ENCODE data around the gene DRAXIN. TPM values are rescaled to one million over a fixed set of nuclear protein-coding genes. Genes with fewer than 3 reads are reported as not detected.

DRAXIN gene
- total RNA-seq, 1 donor, result 0.31 TPM

GRCh38 chr1:11691928-11692711, 610 bp downstream of the DRAXIN start:
- H3K9me3 ChIP-seq (ENCODE audit: low read depth, low read length), result no peaks in the 10 kb centered on the region
- H3K27me3 ChIP-seq (ENCODE audit: insufficient read depth, low read length), result peaks cover 40% of the 10 kb centered on the region
- H3K4me1 ChIP-seq (ENCODE audit: insufficient read depth, low read length), result peaks cover 31% of the 10 kb centered on the region
- H3K4me3 ChIP-seq (ENCODE audit: low read length), result no peak overlapping the region

- peaks cover 40% of the 10 kb centered on the region for H3K27me3 ChIP-seq (ENCODE audit: insufficient read depth, low read length)
These were observed 1.6 kb downstream of the DRAXIN start for GRCh38 chr1:11693024-11693590.

DNA sequence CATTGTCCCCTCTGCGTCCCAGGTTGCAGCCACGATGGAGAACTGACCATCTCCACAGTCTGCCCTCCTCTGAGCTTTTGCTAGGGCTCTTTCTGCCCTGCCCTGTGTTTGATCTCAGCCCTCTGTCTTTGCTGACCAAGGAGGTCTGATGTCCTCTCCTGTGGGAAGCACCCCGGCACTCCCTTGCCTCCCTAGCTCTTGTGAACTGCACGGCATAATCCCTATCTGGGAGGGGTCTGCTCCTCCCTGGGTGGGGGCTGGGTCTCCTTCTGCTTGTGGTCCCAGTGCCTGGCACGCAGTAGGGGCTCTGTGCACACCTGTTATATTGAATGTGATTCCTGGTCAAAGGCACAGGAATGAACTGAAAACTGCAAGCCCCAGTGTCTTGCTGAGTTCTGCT, 2.4 kb downstream of the DRAXIN start:
- H3K27me3 ChIP-seq (ENCODE audit: insufficient read depth, low read length), result peaks cover 36% of the 10 kb centered on the region
- no peaks in the 10 kb centered on the region for H3K9me3 ChIP-seq (ENCODE audit: low read depth, low read length)
- H3K4me3 ChIP-seq (ENCODE audit: low read length), result no peak overlapping the region
- peaks cover 31% of the 10 kb centered on the region for H3K4me1 ChIP-seq (ENCODE audit: insufficient read depth, low read length)

More at GRCh38 chr1:11693024-11693590, 1.6 kb downstream of the DRAXIN start:
- Histone ChIP-seq H3K4me3 (ENCODE audit: low read length) (no peak overlapping the region), H3K9me3 (ENCODE audit: low read depth, low read length) (no peaks in the 10 kb centered on the region), H3K4me1 (ENCODE audit: insufficient read depth, low read length) (peaks cover 31% of the 10 kb centered on the region)

GRCh38 chr1:11695861-11696260, 4.4 kb downstream of the DRAXIN start:
- peaks cover 23% of the 10 kb centered on the region for H3K4me1 ChIP-seq (ENCODE audit: insufficient read depth, low read length)
- H3K27me3 ChIP-seq (ENCODE audit: insufficient read depth, low read length), result peaks cover 26% of the 10 kb centered on the region
- H3K9me3 ChIP-seq (ENCODE audit: low read depth, low read length), result no peaks in the 10 kb centered on the region
- H3K4me3 ChIP-seq (ENCODE audit: low read length), result no peak overlapping the region

DNA sequence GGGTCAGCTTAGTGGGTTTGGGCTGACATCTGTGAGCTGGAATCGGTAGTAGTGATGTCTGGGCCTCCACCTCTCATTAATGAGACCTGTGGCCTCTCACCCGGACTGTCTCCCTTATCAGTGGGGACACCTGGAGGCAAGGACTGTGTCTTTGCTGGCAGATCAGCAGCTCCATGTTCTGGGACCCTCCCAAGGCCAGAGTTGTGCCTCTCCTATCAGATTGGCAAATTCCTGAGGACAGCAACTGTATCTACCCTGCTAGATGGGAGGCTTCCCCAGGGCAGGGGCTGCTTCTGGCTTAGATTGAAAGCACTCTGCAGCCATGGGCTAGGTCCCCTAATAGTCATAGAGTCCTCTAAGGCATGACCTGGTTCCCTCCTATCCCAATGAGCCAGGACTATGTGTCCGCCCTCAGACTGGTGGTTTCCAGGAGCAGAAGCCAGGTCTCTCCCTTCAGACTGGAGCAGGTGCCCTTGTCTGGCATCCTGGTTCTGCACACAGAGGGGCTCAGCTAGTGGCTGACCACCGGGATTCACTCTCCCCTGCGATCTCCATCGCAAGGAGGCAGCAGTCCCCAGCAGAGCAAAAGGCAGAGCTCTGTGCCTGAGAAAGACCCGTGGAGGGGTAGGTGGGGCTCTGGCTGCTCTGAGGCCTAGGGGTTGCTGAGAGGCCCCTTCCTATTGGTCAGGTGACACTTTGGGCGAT, 5.8 kb downstream of the DRAXIN start:
- H3K9me3 ChIP-seq (ENCODE audit: low read depth, low read length), result no peaks in the 10 kb centered on the region
- H3K4me3 ChIP-seq (ENCODE audit: low read length), result no peak overlapping the region
- H3K27me3 ChIP-seq (ENCODE audit: insufficient read depth, low read length), result peaks cover 18% of the 10 kb centered on the region
- H3K4me1 ChIP-seq (ENCODE audit: insufficient read depth, low read length), result peaks cover 13% of the 10 kb centered on the region

DNA sequence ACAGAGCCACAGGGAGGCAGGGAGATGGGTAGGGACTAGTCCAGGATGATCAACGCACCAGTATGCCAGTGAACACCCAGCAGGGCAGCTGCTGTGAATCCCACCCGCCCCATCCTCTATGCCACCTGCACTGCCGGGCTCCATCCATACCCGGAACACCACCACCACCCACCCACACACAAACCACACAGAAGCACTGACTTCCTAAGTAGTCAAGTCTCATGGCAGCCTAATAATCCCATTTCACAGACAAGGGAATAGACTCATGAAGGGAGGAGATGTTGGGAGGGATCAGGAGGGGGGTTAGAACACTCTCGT, 6.3 kb downstream of the DRAXIN start:
- H3K9me3 ChIP-seq (ENCODE audit: low read depth, low read length), result no peaks in the 10 kb centered on the region
- H3K4me3 ChIP-seq (ENCODE audit: low read length), result no peak overlapping the region
- peaks cover 9% of the 10 kb centered on the region for H3K4me1 ChIP-seq (ENCODE audit: insufficient read depth, low read length)
- H3K27me3 ChIP-seq (ENCODE audit: insufficient read depth, low read length), result peaks cover 14% of the 10 kb centered on the region

DNA sequence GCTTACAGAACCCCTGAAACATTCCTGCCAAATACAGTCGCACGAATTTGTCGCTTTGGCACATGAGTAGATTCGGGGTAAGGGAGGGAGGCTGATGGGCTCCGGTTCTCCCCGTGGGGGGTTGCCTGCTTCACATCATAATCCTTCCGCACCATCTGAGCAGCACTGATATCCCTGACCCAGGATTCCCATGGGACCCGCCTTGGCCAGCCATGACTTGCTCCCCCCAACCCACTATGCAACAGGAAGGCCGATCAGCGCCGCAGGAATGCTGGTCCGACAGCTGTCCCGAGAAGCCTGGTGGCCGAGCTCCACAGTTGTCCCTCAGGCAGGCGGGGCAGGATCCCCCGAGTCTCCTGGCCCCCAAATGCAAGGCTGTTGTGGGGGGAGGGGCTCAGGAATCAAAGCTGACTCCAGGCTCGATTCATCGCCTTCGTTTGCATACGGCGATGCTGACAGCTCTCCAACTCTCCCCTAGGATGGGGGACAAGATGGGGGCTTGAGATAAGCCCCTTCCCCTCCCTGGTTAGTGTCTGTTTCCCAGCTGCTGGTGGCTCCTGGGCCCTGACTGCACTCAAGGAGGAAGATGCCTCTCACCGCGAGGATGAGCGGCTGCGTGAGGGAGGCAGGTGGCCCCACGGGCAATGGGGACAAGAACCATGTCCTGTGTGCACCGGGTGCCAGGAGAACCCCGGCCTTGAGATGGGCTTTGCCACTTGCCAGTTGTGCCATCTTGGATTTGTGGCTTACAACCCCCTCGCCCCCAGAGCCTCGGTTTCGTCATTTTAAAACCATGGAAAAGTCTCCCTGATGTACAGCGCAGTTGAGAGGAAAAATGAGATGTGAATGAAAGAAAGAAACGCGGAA, 9.3 kb downstream of the DRAXIN start:
- no peaks in the 10 kb centered on the region for H3K9me3 ChIP-seq (ENCODE audit: low read depth, low read length)
- H3K4me3 ChIP-seq (ENCODE audit: low read length), result no peak overlapping the region
- H3K27me3 ChIP-seq (ENCODE audit: insufficient read depth, low read length), result peaks cover 3% of the 10 kb centered on the region
- no peaks in the 10 kb centered on the region for H3K4me1 ChIP-seq (ENCODE audit: insufficient read depth, low read length)

- no peaks in the 10 kb centered on the region for H3K9me3 ChIP-seq (ENCODE audit: low read depth, low read length)
- H3K27me3 ChIP-seq (ENCODE audit: insufficient read depth, low read length), result peaks cover 3% of the 10 kb centered on the region
- H3K4me1 ChIP-seq (ENCODE audit: insufficient read depth, low read length), result no peaks in the 10 kb centered on the region
- no peak overlapping the region for H3K4me3 ChIP-seq (ENCODE audit: low read length)
These were observed 10.0 kb downstream of the DRAXIN start for GRCh38 chr1:11701551-11701961.

DNA sequence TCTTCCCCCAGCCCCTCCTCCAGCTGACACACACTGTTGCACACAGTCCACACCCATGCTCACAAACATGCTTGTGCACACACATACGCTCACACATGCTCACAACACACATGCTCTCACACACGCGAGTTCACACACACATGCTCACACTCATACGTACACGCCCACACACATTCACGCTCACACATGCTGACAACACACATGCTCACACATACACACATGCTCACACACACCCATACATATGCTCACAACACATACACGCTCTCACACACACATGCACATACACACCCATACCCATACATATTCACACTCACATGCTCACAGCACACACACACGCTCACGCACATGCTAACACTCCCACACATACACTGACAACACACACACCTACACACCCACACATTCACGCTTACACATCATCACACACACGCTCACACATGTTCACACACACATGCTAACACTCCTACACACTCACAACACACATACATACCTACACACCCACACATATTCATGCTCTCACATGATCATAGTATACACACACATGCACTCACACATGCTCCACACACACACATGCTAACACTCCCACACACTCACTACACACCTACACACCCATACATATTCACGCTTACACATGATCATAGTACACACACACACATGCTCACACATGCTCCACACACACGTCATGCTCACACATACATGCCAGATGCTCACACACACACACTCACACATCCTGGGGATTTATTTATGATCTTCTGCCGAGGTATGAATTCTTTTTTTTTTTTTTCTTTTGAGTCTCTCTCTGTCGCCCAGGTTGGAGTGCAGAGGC, 10.7 kb downstream of the DRAXIN start:
- H3K9me3 ChIP-seq (ENCODE audit: low read depth, low read length), result no peaks in the 10 kb centered on the region
- H3K27me3 ChIP-seq (ENCODE audit: insufficient read depth, low read length), result peaks cover 3% of the 10 kb centered on the region
- H3K4me3 ChIP-seq (ENCODE audit: low read length), result no peak overlapping the region
- H3K4me1 ChIP-seq (ENCODE audit: insufficient read depth, low read length), result no peaks in the 10 kb centered on the region

- Histone ChIP-seq H3K9me3 (ENCODE audit: low read depth, low read length) (no peaks in the 10 kb centered on the region), H3K27me3 (ENCODE audit: insufficient read depth, low read length) (peaks cover 3% of the 10 kb centered on the region), H3K4me3 (ENCODE audit: low read length) (no peak overlapping the region), H3K4me1 (ENCODE audit: insufficient read depth, low read length) (no peaks in the 10 kb centered on the region)
These were observed 12.1 kb downstream of the DRAXIN start for GRCh38 chr1:11703357-11704193.

GRCh38 chr1:11704194-11704529, 12.7 kb downstream of the DRAXIN start:
- Histone ChIP-seq H3K4me1 (ENCODE audit: insufficient read depth, low read length) (no peaks in the 10 kb centered on the region), H3K9me3 (ENCODE audit: low read depth, low read length) (no peaks in the 10 kb centered on the region), H3K4me3 (ENCODE audit: low read length) (no peak overlapping the region), H3K27me3 (ENCODE audit: insufficient read depth, low read length) (peaks cover 3% of the 10 kb centered on the region)

DNA sequence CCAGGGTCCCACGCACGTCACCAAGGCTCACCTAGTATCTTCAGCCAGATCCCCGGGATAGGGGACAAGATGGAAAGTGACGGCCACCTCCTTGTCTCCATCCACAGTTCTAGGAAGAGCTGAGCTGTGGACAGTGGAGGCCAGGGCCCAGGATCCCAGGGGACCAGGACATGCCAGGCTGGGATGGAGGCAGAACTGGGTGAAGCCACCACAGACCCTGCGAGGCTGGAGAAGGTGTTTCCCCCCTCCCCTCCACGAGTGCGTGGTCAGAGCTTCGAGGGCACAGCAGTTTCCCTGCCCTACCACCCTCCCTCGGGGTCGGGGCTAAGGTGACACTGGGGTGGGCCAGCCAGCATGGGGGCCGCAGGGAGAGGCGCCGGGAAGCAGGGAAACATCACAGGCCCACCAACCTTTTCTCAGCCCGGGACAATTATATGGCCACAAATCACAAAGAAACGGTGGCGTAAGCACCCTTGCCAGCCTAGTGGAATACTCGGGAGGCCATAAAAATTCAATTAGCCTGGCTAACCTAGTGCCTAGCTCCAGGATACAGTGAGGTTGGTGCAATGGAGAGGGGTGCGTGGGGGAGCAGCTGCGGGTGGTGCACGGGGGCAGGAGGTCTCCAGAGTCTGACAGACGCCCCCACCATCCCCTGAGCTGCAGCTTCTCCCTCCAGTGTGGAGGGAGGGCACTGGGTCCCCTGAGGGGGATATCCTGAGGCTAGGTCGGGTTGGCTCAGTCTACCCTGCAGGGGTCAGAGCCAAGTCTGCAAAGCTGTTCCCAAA, 13.4 kb downstream of the DRAXIN start:
- Histone ChIP-seq H3K4me1 (ENCODE audit: insufficient read depth, low read length) (no peaks in the 10 kb centered on the region), H3K9me3 (ENCODE audit: low read depth, low read length) (no peaks in the 10 kb centered on the region), H3K27me3 (ENCODE audit: insufficient read depth, low read length) (peaks cover 3% of the 10 kb centered on the region), H3K4me3 (ENCODE audit: low read length) (no peak overlapping the region)

DNA sequence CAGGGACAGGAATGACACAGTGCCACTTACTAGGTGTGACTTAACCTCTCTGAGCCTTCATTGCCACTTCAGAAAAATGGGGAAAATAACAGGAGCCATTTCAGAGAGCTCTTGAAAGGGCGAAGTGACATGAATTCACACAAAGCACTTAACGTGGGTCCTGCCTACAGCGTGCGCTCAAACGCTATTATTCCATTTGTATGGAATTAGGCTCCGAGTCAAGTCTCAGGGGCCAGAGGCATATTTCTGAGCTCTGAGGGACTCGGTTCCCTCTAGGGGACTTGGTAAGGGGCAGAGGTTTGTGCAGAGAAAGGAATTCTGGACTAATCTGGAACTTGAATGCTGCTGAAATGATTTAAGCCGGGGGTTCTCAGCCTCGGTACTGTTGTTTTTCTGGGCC, 14.1 kb downstream of the DRAXIN start:
- no peaks in the 10 kb centered on the region for H3K9me3 ChIP-seq (ENCODE audit: low read depth, low read length)
- no peak overlapping the region for H3K4me3 ChIP-seq (ENCODE audit: low read length)
- H3K27me3 ChIP-seq (ENCODE audit: insufficient read depth, low read length), result peaks cover 2% of the 10 kb centered on the region
- no peaks in the 10 kb centered on the region for H3K4me1 ChIP-seq (ENCODE audit: insufficient read depth, low read length)

Data from mononuclear cell (primary cell).